DMS114 treated with DMSO at 0.1 percent for 48 hours (cell line): ENCODE results near the gene PYCR2.

Experiments used
- DNase-seq: peaks from one replicate; lab custom pipeline; 2025; ENCODE audit not compliant: unreplicated experiment; lab: John Stamatoyannopoulos, UW

PYCR2 gene

GRCh38 chr1:225879521-225880221 lies 44.4 kb downstream of the PYCR2 start:
- no peak for DNase-seq

- no peak for DNase-seq
Observed at GRCh38 chr1:225878282-225878681, 45.8 kb downstream of the PYCR2 start.

DNA sequence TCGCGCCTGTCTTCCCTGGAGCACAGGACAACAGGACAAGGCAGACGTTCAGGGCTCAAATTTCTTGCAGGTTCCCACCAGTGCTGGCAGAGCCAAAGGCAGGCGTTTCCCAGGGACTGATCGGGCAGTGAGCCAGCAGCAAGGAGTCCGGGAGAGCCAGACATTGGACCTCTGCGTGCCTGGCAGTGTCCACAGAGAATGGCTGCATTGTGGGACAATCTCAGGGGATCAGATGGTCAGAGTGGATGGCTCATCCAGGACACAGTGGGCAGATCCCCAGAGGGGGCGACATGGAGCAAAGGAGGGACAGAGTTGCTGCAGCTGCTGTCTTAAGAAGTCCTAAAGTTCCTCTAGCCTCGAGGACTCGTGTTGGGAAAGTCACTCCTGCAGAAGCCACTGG lies 46.5 kb downstream of the PYCR2 start:
- DNase-seq: peak; percentile 39

GRCh38 chr1:225876900-225877510 lies 47.0 kb downstream of the PYCR2 start:
- DNase-seq: no peak

GRCh38 chr1:225875044-225875815 lies 48.8 kb downstream of the PYCR2 start:
- DNase-seq: no peak

DNA sequence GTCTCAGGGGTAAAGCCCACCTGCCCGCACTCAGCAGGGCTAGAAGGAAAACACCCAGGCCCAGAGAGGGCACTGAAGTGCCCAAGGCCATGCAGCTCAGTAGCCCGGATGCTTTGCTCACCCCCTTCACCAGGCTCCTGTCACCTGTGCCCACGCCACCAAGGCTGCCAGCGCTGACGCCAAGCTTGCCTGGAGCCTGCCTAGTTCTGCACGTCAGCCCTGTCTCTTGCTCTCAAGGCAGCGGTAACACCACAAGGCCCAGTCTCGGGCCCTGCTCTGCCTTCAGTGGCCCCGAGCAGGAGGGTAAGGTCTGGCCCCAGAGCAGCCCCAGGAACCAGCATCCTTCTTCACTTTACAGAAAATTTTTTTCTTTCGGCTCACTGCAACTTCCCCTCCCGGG lies 49.6 kb downstream of the PYCR2 start:
- no peak for DNase-seq

DNA sequence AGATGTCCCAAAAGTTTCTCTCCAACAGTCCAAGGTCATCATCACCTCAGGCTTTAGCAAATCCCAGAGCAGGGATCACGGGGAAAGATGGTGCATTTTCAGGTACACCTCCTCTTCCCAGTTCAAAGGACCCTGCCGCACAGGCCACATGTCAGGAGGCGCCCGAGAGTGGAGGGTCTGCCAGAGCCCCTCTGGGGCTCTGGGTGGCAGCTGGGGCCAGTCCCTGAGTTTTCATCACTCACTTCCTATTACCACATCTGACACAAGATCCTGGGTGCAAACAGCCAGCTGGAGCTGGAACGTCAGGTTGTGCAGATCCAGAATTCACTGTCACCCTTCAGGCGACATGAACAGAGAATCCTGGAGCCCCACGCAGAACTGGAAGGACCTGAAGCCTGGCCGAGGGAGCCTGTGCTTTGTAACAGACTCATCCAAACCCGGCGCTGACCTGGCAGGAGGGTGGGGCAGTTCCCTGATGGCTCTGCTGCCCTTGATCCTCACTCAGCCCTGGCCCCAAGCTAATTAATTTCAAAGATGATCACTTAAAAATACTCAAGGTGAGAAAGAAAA lies 50.7 kb downstream of the PYCR2 start:
- no peak for DNase-seq

- DNase-seq: no peak
Observed at GRCh38 chr1:225872075-225872430, 52.0 kb downstream of the PYCR2 start.

DNA sequence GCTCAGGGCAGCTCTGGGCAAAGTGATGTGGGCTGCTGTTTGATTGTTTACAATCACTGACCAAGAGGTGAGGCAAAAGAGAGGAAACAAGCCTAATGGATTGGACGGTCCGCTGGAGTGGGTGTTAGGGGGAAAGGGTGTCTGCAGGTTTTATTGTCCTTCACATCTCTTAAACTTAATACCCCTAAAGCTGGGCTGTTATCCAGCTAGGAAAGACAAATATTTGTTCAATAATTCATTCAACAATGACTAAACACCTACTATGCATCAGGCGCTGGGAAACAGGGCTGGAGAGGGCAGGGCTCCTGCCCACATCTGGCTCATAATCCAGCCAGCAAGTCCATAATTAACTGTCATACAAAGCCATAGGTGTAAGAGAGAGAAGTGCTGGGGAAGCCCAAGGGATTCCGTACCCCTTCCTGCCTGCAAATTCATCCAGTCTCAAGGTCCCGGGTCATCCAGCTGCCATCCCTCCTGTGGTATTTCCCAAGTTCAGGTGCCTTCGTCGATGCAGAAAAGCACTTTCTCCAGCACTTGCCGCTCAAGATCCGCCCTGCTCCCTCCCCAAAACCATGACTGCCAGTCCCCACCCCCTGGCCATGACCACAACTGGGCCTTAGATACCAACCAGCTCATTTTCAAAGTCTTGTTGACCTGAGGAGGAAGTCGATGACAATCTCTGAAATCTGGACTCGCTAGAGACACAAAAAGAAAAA lies 52.5 kb downstream of the PYCR2 start:
- no peak for DNase-seq

GRCh38 chr1:225870911-225871310 lies 53.1 kb downstream of the PYCR2 start:
- no peak for DNase-seq
